Muscle layer of duodenum (tissue), 2 donors: ENCODE measurements around the gene SDK1.

Experiments used
- H3K27ac ChIP-seq: one replicate; pipeline ENCODE4 v1.7.0; 2013; ENCODE audit warnings: mild to moderate bottlenecking, low read length
- H3K27me3 ChIP-seq: one replicate; pipeline ENCODE4 v1.7.0; 2013; ENCODE audit warnings: low read depth, mild to moderate bottlenecking, control low read depth, low read length
- H3K36me3 ChIP-seq, 2 donors: one replicate each; pipeline ENCODE4 v1.7.0; 2013; ENCODE audit warnings: low read length in 2 of 2, control low read depth in 1 of 2, mild to moderate bottlenecking in 1 of 2; ENCODE audit not compliant: insufficient read depth in 2 of 2, control insufficient read depth in 1 of 2
- H3K4me1 ChIP-seq, 2 donors: one replicate each; pipeline ENCODE4 v1.7.0; 2013; ENCODE audit warnings: low read length in 2 of 2, mild to moderate bottlenecking in 2 of 2, control low read depth in 1 of 2, moderate library complexity in 1 of 2; ENCODE audit not compliant: insufficient read depth in 2 of 2, control insufficient read depth in 1 of 2
- H3K4me3 ChIP-seq, 2 donors: one replicate each; pipeline ENCODE4 v1.7.0; 2013; ENCODE audit warnings: low read length in 2 of 2, low read depth in 1 of 2, mild to moderate bottlenecking in 1 of 2
- H3K9me3 ChIP-seq, 2 donors: one replicate each; pipeline ENCODE4 v1.7.0; 2013; ENCODE audit warnings: low read length in 2 of 2, control low read depth in 1 of 2, mild to moderate bottlenecking in 1 of 2; ENCODE audit not compliant: control insufficient read depth in 1 of 2
- donor health status: healthy.

SDK1 gene

DNA sequence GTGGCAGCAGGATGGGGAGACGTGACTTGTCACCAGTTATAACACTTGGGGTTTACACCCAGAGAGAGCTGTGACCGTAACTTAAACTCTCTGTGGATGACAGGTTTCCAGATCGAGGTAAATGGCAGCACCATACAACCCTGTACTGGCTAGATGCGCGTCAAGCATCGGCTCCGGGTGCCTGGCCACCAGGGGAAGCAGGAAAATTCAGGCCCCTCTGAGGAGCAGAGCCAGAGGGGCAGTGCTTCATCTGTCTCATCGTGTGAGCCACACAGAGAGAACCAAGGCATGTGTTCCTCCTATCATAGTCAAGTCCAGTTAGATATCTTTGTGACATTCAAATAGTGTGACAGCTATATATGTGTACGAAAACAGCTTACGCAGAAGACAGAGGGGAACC, 728.9 kb downstream of the SDK1 start:
- Histone ChIP-seq H3K27me3 (no peaks in the 10 kb centered on the region), H3K4me1 (peaks cover 0 to 7% of the 10 kb centered on the region in 2 donors), H3K4me3 (no peak overlapping the region), H3K9me3 (no peaks in the 10 kb centered on the region), H3K27ac (no peak overlapping the region), H3K36me3 (no peaks in the 10 kb centered on the region)

DNA sequence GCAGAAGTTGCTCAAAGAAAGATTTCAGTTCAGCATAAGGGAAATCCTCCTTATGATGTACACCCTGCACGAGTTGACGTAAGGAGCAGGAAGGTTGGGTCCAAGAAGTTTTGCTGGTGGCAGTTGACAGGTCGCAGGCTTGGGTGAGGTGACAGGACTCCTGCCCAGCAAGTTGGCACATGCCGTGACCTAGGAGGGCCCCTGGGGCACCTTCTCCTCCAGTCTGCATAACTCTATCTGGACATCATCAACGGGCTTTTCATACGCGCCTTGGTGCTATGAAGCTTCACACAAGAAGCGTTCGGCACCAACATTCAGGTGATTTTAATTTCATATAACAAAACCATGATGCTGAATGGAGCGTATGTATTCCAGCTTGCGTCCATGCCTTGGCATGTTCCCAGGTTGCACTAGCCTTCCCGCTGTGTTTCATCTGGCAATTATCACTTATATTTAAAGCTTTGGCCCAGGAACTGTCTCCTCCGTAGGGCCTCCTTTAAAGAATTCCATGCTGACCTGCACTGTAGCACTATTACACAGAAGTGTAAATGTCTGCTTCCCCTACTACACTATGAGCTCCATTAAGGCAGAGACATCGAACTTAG, 729.4 kb downstream of the SDK1 start:
- peaks cover 0 to 7% of the 10 kb centered on the region in 2 donors for H3K4me1 ChIP-seq
- no peaks in the 10 kb centered on the region for H3K9me3 ChIP-seq
- no peak overlapping the region for H3K27ac ChIP-seq
- no peaks in the 10 kb centered on the region for H3K36me3 ChIP-seq
- H3K27me3 ChIP-seq = no peaks in the 10 kb centered on the region
- H3K4me3 ChIP-seq = no peak overlapping the region

DNA sequence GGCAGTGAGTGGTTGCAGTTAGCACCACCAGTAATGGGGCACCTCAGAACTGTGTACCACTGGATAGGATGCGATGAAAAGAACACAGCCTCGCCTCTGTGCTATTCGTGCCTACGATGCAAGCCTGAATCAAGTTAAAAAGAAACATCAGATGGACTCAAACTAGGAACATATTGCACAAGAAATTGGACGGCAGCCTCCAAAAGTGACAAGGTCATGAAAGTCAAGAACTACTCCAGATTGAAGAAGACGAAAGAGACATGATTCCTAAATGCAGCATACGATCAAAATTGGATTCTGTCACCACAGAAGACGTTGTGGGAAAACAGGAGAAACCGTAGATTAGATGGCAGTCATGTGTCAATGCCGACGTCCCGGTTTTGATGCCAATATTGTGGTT, 732.9 kb downstream of the SDK1 start:
- no peaks in the 10 kb centered on the region for H3K36me3 ChIP-seq
- H3K9me3 ChIP-seq = no peaks in the 10 kb centered on the region
- H3K27ac ChIP-seq = no peak overlapping the region
- H3K4me1 ChIP-seq = no peaks in the 10 kb centered on the region
- H3K4me3 ChIP-seq = no peak overlapping the region
- H3K27me3 ChIP-seq = no peaks in the 10 kb centered on the region

DNA sequence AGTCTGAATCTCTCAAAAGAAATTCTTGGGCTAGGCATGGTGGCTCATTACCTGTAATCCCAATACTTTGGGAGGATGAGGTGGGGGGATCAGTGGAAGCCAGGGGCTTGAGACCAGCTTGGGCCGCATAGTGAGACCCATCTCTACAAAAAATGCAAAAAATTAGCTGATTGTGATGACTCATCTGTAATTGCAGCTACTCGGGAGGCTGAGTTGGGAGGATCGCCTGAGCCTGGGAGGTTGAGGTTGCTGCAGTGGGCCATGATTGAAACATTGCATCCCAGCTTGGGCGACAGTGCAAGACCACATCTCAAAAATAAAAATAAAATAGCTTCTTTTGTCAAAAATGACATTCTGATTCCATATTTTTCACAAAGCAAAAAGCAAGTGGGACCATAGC, 736.3 kb downstream of the SDK1 start:
- Histone ChIP-seq H3K4me1 (no peaks in the 10 kb centered on the region), H3K27ac (no peak overlapping the region), H3K36me3 (no peaks in the 10 kb centered on the region), H3K4me3 (no peak overlapping the region), H3K27me3 (no peaks in the 10 kb centered on the region), H3K9me3 (no peaks in the 10 kb centered on the region)

DNA sequence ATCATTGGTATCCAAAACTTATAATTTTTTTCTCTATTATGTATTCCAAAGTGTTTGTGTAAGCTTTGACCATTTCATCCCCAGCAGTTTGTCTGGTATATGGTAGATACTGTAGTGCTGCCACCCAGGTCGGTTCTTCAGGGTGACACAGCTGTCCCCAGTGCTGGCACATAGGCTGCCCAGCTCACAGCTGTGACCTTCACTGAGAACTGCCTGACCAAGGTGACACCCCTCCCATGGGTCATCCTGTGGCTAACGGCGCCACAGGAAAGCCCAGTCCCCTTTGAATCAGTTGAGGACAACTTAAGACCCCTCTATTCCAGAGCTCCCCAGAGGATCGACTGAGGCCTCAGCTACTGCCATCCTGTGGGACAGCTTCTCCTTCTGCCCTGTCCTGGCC, 736.8 kb downstream of the SDK1 start:
- no peaks in the 10 kb centered on the region for H3K4me1 ChIP-seq

DNA sequence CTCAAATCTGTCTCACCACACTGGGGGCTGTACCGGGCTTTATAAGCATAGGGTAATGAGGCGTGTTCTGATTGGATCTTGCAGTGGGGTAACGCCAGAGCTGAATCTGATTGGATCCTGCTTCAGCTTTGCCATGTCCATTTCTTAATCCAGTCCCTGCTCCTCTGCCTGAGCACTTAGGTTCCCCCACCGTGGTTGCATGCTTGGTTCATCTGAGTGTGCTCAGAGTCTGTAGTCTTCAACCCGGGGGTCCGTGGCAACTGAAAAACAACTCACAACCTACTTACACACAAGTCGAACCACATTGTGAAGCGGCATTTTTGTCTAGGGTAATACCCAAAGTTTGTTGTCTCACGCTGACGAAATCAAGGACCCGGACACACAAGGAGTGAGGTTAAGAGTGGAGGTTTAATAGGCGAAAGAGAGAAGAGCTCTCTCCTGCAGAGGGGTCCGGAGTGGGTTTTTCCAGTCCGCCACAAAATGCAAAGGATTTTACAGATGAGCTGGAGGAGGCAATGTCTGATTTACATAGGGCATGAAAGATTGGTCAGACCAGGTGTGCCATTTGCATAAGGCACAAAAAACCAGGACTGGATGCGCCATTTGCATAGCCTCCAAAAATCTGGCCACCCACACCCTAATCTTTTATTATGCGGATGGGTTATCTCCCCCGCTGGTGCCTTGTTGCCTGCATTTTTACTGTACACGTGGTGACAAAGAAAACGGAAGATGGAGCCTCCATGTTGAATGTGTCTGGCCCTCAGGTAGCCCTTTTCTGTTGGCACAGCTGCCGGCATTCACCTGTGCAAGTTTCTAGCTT, 739.3 kb downstream of the SDK1 start:
- no peaks in the 10 kb centered on the region for H3K4me1 ChIP-seq
- H3K9me3 ChIP-seq = no peaks in the 10 kb centered on the region
- H3K27me3 ChIP-seq = no peaks in the 10 kb centered on the region
- no peak overlapping the region for H3K4me3 ChIP-seq
- H3K36me3 ChIP-seq = no peaks in the 10 kb centered on the region
- H3K27ac ChIP-seq = no peak overlapping the region

More for the DNA sequence above, 736.8 kb downstream of the SDK1 start:
- no peaks in the 10 kb centered on the region for H3K36me3 ChIP-seq
- H3K4me3 ChIP-seq = no peak overlapping the region
- H3K9me3 ChIP-seq = no peaks in the 10 kb centered on the region
- no peak overlapping the region for H3K27ac ChIP-seq
- no peaks in the 10 kb centered on the region for H3K27me3 ChIP-seq

DNA sequence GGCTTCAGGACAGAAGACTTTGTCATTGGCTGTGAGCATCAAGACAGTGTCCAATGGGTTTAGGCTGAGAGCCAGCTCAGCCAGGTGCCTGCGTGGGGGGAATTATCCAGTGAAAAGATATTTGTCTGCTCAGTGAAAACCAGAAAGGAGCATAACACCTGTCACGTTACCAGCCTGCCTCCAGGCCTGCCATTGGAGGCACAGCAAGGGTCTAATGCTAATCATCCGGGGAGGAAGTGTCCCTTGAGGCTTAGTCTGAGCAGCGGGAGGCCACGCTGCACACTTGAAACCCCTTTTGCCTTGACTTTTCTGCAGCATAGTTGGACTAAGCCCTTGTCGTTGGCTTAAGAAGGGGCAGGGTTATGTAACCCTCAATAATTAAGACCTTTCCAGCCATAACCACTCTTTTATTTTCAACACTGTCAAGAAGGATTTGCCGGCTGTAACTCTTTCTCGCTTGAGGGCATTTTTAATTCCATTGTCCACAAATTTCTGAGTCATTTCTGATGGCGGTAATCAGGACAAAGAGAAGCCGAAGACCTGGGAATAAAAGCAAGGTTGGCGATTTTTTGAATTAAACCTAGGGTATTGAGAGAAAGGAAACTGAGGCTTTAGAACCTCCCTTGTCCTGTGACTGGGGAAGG, 741.5 kb downstream of the SDK1 start:
- no peaks in the 10 kb centered on the region for H3K36me3 ChIP-seq
- no peaks in the 10 kb centered on the region for H3K9me3 ChIP-seq
- H3K4me3 ChIP-seq = no peak overlapping the region
- no peaks in the 10 kb centered on the region for H3K4me1 ChIP-seq
- no peaks in the 10 kb centered on the region for H3K27me3 ChIP-seq
- H3K27ac ChIP-seq = no peak overlapping the region

DNA sequence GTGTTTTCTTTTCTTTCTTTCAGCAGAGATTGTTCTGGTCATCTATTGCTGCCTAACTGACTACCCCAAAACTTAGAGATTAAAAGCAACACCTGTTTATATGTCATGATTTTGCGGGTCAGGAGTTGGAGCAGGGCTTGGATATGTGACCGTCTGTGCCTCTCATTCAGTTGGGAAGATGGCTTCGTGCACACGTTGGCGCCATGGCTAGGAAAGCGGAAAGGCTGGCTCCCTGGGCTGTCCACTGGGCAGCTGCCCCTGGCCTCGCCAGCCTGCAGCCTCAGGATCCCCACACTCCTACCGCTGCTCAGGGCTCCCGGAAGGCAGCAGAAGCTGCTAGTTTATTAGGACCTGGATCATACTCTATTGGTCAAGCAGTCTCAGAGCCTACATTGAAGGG, 742.9 kb downstream of the SDK1 start:
- H3K27me3 ChIP-seq = no peaks in the 10 kb centered on the region
- H3K27ac ChIP-seq = no peak overlapping the region
- no peaks in the 10 kb centered on the region for H3K36me3 ChIP-seq
- no peak overlapping the region for H3K4me3 ChIP-seq
- no peaks in the 10 kb centered on the region for H3K9me3 ChIP-seq
- H3K4me1 ChIP-seq = no peaks in the 10 kb centered on the region

DNA sequence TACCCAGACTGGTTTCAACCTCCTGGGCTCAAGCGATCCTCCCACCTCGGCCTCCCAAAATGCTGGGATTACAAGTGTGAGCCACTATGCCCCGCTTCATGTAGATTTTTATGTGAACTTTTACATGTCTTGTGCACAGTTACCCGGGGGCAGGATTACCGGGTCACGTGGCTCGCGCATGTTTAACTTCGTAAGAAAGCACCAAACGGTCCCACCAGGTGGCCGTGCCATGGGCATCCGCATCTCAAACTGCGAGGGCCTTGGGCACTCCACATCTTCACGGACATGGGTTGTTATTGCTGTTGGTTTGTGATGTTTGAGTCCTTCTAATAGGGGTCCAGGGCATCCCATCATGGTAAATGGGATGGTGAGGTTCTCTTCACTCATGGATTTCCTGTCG, 744.4 kb downstream of the SDK1 start:
- Histone ChIP-seq H3K9me3 (no peaks in the 10 kb centered on the region), H3K36me3 (no peaks in the 10 kb centered on the region), H3K4me1 (no peaks in the 10 kb centered on the region), H3K27ac (no peak overlapping the region), H3K27me3 (no peaks in the 10 kb centered on the region), H3K4me3 (no peak overlapping the region)

DNA sequence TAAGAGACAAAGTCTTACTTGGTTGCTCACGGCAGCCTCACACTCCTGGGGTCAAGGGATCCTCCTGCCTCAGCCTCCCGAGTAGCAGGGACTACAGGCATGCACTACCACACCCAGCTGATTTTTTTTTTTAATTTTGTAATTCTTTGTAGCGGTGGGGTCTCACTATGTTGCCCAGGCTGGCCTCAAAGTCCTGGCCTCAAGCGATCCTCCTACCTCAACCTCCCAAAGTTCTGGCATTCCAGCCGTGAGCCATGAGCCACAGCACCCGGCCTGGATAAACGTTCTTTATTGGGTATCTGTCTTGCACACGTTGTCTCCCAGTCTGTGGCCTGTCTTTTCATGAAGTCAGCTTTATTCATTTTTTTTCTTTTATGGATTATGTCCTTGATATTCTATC, 744.9 kb downstream of the SDK1 start:
- H3K4me1 ChIP-seq = no peaks in the 10 kb centered on the region
- no peak overlapping the region for H3K4me3 ChIP-seq
- no peaks in the 10 kb centered on the region for H3K9me3 ChIP-seq
- no peak overlapping the region for H3K27ac ChIP-seq
- H3K27me3 ChIP-seq = no peaks in the 10 kb centered on the region
- no peaks in the 10 kb centered on the region for H3K36me3 ChIP-seq

DNA sequence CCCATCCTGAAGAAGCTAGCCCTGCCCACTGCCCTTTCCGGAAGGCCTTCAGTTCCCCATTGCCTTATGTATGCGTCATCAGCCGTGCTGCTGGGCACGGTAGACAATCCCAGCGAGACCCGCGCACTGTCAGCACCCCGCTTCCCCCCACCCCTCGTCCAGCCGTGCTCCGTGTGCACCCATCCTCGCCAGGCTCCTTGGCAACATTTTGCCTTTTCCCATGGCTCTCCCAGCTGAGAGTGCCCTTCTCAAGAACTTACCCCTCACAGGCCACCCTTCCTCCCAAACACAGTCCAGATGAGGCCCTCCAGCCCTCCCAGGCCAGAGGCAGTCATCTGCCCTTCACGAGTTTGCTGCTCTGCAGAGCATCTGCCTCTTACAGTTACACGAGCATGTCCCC, 747.3 kb downstream of the SDK1 start:
- no peaks in the 10 kb centered on the region for H3K36me3 ChIP-seq
- H3K4me3 ChIP-seq = no peak overlapping the region
- H3K4me1 ChIP-seq = no peaks in the 10 kb centered on the region
- no peaks in the 10 kb centered on the region for H3K9me3 ChIP-seq
- H3K27ac ChIP-seq = no peak overlapping the region
- no peaks in the 10 kb centered on the region for H3K27me3 ChIP-seq
